Fibroblast of pulmonary artery (primary cell): ENCODE results near the gene ANO10.
A peak's percentile ranks its signal among the peaks of the same experiment; 100 is the strongest.

Experiments used
- DNase-seq: peaks from one replicate; pipeline ENCODE4 v3.0.0-alpha.2; 2010; ENCODE audit warnings: low read depth
- H3K4me3 ChIP-seq: replicated peaks from 2 replicates; pipeline ENCODE4 v1.5.1; 2011; ENCODE audit warnings: low read depth, mild to moderate bottlenecking, control low read depth, low read length, moderate library complexity
- TF ChIP-seq, protein P1 (sequence below): IDR thresholded peaks from 2 replicates; pipeline ENCODE4 v1.5.1; 2011; ENCODE audit warnings: mild to moderate bottlenecking, control low read depth, low read length, inconsistent platforms; ENCODE audit errors: missing control alignments

ANO10 gene

DNA sequence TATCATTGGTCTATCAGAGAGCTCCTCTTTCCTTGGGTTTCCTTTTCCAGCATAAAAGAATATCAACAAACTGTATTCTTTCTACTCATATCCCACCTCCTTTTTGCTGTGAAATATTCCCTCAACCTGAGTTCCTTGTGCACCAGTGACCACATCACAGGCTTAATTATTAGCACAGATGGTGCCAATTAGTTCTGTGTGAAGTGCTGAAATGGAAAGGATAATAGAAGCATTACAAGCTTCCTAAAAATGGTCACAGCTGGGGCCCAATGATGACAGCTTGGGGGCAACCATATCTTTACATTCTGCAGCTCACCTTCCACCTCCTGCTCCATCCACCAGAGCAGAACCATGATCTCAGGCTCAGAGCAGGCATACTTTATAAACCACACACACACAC, 84.6 kb downstream of the ANO10 start:
- DNase-seq: no peak
- no peak overlapping the region for H3K4me3 ChIP-seq
- TF ChIP-seq, protein P1, sequence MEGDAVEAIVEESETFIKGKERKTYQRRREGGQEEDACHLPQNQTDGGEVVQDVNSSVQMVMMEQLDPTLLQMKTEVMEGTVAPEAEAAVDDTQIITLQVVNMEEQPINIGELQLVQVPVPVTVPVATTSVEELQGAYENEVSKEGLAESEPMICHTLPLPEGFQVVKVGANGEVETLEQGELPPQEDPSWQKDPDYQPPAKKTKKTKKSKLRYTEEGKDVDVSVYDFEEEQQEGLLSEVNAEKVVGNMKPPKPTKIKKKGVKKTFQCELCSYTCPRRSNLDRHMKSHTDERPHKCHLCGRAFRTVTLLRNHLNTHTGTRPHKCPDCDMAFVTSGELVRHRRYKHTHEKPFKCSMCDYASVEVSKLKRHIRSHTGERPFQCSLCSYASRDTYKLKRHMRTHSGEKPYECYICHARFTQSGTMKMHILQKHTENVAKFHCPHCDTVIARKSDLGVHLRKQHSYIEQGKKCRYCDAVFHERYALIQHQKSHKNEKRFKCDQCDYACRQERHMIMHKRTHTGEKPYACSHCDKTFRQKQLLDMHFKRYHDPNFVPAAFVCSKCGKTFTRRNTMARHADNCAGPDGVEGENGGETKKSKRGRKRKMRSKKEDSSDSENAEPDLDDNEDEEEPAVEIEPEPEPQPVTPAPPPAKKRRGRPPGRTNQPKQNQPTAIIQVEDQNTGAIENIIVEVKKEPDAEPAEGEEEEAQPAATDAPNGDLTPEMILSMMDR: no peak

DNA sequence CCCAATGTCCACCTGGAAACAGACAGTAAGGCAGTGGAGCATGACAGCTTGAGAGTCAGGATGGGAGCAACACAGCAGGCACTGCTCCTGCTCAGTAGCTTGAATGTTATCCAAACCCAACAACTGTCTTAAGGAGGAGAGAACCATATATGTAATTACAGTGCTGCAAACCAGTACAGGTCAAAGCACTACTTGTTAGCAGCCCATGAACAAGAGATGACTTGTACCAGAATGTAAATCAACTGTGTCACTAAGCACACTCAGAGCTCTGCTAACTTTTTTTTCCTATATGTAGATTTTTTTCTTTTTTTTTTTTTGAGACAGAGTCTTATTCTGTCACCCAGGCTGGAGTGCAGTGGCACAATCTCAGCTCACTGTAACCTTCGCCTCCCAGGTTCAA, 87.1 kb downstream of the ANO10 start:
- no peak overlapping the region for H3K4me3 ChIP-seq
- no peak for DNase-seq
- TF ChIP-seq, protein P1: no peak

DNA sequence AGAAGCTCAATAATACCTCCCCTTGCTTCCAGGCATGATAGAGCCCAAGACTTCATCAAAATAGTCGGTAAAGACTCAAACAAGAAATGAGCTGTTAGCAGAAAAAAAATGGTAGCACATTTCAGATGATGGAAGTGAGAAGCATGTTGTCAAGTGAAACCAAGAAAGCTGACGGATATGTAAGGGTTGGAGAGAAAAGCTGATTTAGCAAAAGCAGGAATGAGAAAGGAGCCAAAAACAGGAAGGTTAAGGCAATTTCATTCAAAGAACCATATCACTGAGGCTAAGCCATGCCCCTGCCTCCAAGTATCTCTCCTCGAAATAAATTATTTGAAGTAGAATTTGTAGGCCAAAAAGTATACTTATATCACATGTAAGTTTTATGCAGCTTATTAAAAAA, 88.8 kb downstream of the ANO10 start:
- no peak overlapping the region for H3K4me3 ChIP-seq
- TF ChIP-seq, protein P1: no peak
- no peak for DNase-seq

DNA sequence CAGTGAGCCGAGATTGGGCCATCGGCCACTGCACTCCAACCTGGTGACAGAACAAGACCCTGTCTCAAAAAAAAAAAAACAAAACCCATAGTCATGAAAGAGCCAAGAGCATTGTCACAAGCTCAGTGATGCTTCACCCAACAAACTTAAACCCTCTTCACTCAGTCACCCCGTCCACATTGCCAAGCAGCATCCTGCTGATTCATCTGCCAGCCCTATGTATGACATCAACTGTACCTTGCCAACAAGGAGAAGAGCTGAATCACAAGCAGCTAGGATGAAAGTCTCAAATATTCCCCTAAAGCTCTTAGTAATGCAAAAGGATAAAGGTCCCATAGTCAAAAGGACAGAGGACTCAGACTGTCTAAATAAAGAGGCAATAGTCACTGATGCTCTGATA, 90.0 kb downstream of the ANO10 start:
- no peak overlapping the region for H3K4me3 ChIP-seq
- TF ChIP-seq, protein P1: no peak
- DNase-seq: peak; percentile 58

DNA sequence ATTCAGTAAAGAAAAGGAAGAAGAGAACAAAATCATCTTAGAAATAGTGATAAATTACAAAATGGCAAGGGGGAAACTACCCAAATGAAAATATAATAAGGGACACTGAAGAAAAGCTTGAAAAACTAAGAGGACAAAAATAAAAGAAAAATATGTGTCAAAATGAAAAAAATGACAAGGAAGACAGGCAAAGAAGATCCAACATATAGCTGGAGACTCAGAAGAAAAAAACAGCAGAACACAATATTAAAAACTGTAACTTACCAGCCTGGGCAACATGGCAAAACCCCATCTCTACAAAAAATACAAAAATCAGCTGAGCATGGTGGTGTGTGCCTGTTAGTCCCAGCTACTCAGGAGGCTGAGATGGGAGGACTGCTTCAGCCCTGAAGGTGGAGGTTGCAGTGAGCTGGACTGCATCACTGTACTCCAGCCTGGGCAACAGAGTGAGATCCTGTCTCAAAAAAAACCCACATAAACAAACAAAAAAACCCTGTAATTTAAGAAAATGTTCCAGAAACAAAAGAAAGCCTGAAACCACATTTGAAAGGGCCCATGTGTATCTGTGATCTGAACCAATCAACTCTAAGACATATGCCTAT, 93.2 kb downstream of the ANO10 start:
- TF ChIP-seq, protein P1: no peak
- no peak for DNase-seq
- no peak overlapping the region for H3K4me3 ChIP-seq

DNA sequence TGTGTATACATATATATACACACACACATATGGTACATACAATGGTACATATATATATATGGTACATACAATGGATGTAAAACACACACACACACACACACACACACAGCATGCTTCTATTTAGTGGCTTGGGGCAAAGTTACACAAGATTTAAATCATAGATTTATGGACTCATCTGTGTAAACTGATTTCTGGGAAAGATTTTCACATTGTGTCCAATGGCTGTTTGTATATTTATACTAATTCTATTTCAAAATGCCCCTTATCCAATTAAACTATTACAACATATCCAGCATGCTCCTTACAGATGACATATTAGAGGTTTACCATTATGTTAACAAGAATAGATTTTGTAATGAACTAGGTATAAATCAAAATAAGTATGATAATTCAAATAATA, 94.9 kb downstream of the ANO10 start:
- DNase-seq: no peak
- H3K4me3 ChIP-seq: no peak overlapping the region
- TF ChIP-seq, protein P1: no peak

DNA sequence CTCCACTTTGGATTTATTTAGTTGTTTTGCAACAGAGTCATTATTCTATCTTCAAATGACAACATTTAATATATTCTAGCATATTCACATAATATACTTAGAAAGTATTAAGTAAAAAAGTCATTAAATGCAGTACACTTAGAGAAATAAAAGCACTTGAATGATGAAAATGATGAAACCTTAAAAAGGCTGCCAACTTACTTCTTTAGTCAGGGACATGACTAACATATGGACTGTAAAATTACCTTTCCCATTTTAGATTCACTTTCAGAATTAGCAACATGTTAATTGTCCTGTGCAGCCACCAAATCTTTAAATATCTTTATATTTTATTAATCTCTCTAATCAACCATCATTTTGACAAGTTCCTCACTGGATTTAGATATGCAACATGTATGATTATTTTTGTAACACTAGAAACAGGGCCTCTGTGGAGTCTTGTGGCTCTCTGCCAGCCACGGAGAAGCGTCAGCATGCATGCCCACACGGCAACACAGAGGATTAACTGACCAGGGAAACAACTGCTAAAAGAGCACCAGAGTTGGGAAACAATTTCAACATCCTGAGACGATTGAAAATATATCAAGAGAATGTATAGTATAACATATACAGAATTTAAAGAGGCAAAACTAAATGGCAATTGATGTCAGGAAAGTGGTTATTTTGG, 95.7 kb downstream of the ANO10 start:
- TF ChIP-seq, protein P1: no peak
- peak; percentile 43 for DNase-seq
- no peak overlapping the region for H3K4me3 ChIP-seq
